Prostate gland (tissue), 2 donors: ENCODE data around the gene NYNRIN.

Source experiments
- POLR2A ChIP-seq: fragments of 450-650 bp; IDR thresholded peaks from one replicate; pipeline ENCODE4 v1.6.1; 2016; ENCODE audit warnings: antibody characterized with exemption, mild to moderate bottlenecking
- TF ChIP-seq, protein P1 (sequence below), 4 experiments: fragments of 200-600 bp in 2 of 4; fragments of 450-650 bp in 2 of 4; sonication (generic) in 2 of 4; IDR thresholded peaks; 1 replicate in 3 of 4; 2 replicates in 1 of 4; pipeline ENCODE4 v1.5.1; 2016 to 2019; ENCODE audit warnings: antibody characterized with exemption in 4 of 4, mild to moderate bottlenecking in 2 of 4, moderate library complexity in 2 of 4

DNA sequence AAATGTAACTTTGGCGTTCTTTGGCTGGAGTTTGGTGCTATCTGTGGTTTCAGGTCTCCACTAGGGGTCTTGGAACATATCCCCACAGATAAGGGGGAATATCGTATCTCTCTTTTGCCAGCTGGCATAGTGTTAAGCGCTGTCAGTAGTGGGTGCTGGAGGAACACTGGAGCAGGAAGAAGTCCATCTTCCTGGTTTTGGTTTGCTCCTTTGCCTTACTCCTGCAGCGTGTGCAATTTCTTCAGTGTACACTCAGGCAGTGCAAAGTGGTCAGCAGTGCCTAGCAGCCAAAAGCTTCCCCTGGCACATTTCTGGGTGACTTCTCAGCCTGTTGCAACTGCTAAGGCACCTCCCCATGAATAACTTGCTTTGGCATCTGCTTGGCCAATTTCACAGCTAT, 47.3 kb upstream of the NYNRIN start:
- TF ChIP-seq POLR2A, result no peak
- TF ChIP-seq, protein P1, sequence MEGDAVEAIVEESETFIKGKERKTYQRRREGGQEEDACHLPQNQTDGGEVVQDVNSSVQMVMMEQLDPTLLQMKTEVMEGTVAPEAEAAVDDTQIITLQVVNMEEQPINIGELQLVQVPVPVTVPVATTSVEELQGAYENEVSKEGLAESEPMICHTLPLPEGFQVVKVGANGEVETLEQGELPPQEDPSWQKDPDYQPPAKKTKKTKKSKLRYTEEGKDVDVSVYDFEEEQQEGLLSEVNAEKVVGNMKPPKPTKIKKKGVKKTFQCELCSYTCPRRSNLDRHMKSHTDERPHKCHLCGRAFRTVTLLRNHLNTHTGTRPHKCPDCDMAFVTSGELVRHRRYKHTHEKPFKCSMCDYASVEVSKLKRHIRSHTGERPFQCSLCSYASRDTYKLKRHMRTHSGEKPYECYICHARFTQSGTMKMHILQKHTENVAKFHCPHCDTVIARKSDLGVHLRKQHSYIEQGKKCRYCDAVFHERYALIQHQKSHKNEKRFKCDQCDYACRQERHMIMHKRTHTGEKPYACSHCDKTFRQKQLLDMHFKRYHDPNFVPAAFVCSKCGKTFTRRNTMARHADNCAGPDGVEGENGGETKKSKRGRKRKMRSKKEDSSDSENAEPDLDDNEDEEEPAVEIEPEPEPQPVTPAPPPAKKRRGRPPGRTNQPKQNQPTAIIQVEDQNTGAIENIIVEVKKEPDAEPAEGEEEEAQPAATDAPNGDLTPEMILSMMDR (IDR thresholded peaks at IDR 0.05), result no peak
